GM23338 (cell line): ENCODE results near the gene SNRNP200. TPM values are rescaled to one million over a fixed set of nuclear protein-coding genes. Genes with fewer than 3 reads are reported as not detected.

Source experiments
- ATAC-seq: fragments of 200-7000 bp; cut with Tn5 transposase; 3 replicates; pipeline ENCODE4 v1.9.1; 2020
- DNase-seq: peaks from one replicate; pipeline ENCODE4 v3.0.0-alpha.2; 2015; ENCODE audit warnings: low spot score
- H2AFZ ChIP-seq: fragments of 200-600 bp; sonication (generic); 2 replicates; pipeline ENCODE4 v1.8.0; 2016; ENCODE audit warnings: antibody characterized with exemption, mild to moderate bottlenecking, moderate library complexity
- H3F3A ChIP-seq: fragments of 200-600 bp; sonication (generic); replicated peaks from 2 replicates; pipeline ENCODE4 v1.8.0; 2017; ENCODE audit warnings: antibody characterized with exemption, mixed run types, low read depth
- H3K27ac ChIP-seq: fragments of 200-600 bp; sonication (generic); 2 replicates; pipeline ENCODE4 v1.6.1; 2016; ENCODE audit warnings: low read depth
- H3K27me3 ChIP-seq: fragments of 200-600 bp; sonication (generic); 2 replicates; pipeline ENCODE4 v1.8.0; 2016; ENCODE audit warnings: mild to moderate bottlenecking, mixed run types, moderate library complexity; ENCODE audit not compliant: insufficient read depth
- H3K36me3 ChIP-seq: fragments of 200-600 bp; sonication (generic); 2 replicates; pipeline ENCODE4 v1.8.0; 2016; ENCODE audit warnings: mild to moderate bottlenecking; ENCODE audit not compliant: insufficient read depth
- H3K4me1 ChIP-seq: fragments of 200-600 bp; sonication (generic); 2 replicates; pipeline ENCODE4 v1.8.0; 2016; ENCODE audit warnings: mild to moderate bottlenecking, moderate library complexity; ENCODE audit not compliant: insufficient read depth
- H3K4me2 ChIP-seq: fragments of 200-600 bp; sonication (generic); 2 replicates; pipeline ENCODE4 v1.7.1; 2017; ENCODE audit warnings: mixed run types
- H3K4me3 ChIP-seq: fragments of 200-600 bp; sonication (generic); 2 replicates; pipeline ENCODE4 v1.6.1; 2016; ENCODE audit warnings: mixed run types
- H3K79me2 ChIP-seq: fragments of 200-600 bp; sonication (generic); replicated peaks from 2 replicates; pipeline ENCODE4 v1.8.0; 2017; ENCODE audit warnings: mild to moderate bottlenecking; ENCODE audit not compliant: insufficient read depth
- H3K9me2 ChIP-seq: fragments of 200-600 bp; sonication (generic); 2 replicates; pipeline ENCODE4 v1.8.0; 2017; ENCODE audit not compliant: insufficient read depth
- H4K20me1 ChIP-seq: fragments of 200-600 bp; sonication (generic); replicated peaks from 2 replicates; pipeline ENCODE4 v1.8.0; 2017; ENCODE audit warnings: mild to moderate bottlenecking; ENCODE audit not compliant: insufficient read depth
- H3K27ac Mint-ChIP-seq: 2 replicates; pipeline ENCODE4 v1.8.0; 2020; ENCODE audit warnings: inconsistent platforms, mild to moderate bottlenecking, moderate library complexity, mixed read lengths
- H3K27me3 Mint-ChIP-seq: 3 replicates; pipeline ENCODE4 v1.8.0; 2022; ENCODE audit warnings: low read depth, mild to moderate bottlenecking, moderate library complexity, mixed read lengths, inconsistent platforms; ENCODE audit not compliant: insufficient read depth, poor library complexity
- H3K36me3 Mint-ChIP-seq: 3 replicates; pipeline ENCODE4 v1.8.0; 2021; ENCODE audit warnings: low read depth, mild to moderate bottlenecking, inconsistent platforms, moderate library complexity, mixed read lengths
- H3K4me1 Mint-ChIP-seq: 3 replicates; pipeline ENCODE4 v1.8.0; 2020; ENCODE audit warnings: mild to moderate bottlenecking, inconsistent platforms, mixed read lengths
- H3K4me3 Mint-ChIP-seq: 3 replicates; pipeline ENCODE4 v1.8.0; 2021; ENCODE audit warnings: moderate library complexity, mild to moderate bottlenecking, inconsistent platforms, mixed read lengths
- H3K9me3 Mint-ChIP-seq: 3 replicates; pipeline ENCODE4 v1.8.0; 2020; ENCODE audit warnings: moderate library complexity, mild to moderate bottlenecking, inconsistent platforms, mixed read lengths
- CTCF ChIP-seq, 2 experiments: fragments of 200-600 bp in 1 of 2; sonication (generic) in 1 of 2; conservative IDR thresholded peaks; 2 replicates each; pipeline versions ENCODE4 v1.5.1 to v1.6.1; 2016 to 2017; ENCODE audit warnings: antibody characterized with exemption in 2 of 2, low read depth in 2 of 2, mild to moderate bottlenecking in 2 of 2, moderate library complexity in 1 of 2
- ETS1 ChIP-seq: IDR thresholded peaks from 2 replicates; pipeline ENCODE4 v1.6.1; 2016; ENCODE audit warnings: antibody characterized with exemption
- EZH2 ChIP-seq: fragments of 200-600 bp; sonication (generic); IDR thresholded peaks from one replicate; pipeline ENCODE4 v1.8.0; 2017; ENCODE audit warnings: antibody characterized with exemption, mild to moderate bottlenecking, low read depth; ENCODE audit not compliant: unreplicated experiment
- EZH2phosphoT487 ChIP-seq: fragments of 200-600 bp; sonication (generic); IDR thresholded peaks from one replicate; pipeline ENCODE4 v1.8.1; 2018; ENCODE audit warnings: antibody characterized with exemption; ENCODE audit not compliant: unreplicated experiment
- NANOG ChIP-seq: IDR thresholded peaks from 2 replicates; pipeline ENCODE4 v1.6.1; 2016; ENCODE audit warnings: antibody characterized with exemption, borderline replicate concordance
- POLR2AphosphoS5 ChIP-seq: IDR thresholded peaks from 2 replicates; pipeline ENCODE4 v1.6.1; 2016; ENCODE audit warnings: antibody characterized with exemption, low read depth
- STAT1 ChIP-seq: IDR thresholded peaks from one replicate; pipeline ENCODE4 v1.6.1; 2016; ENCODE audit warnings: antibody characterized with exemption; ENCODE audit not compliant: unreplicated experiment
- ZNF331 ChIP-seq: fragments of 250-450 bp; sonication (Bioruptor Pico); IDR thresholded peaks from 2 replicates; pipeline ENCODE4 v1.5.0; 2020; ENCODE audit warnings: low read depth, mild to moderate bottlenecking, moderate library complexity
- ZNF462 ChIP-seq: fragments of 250-450 bp; sonication (Bioruptor Pico); IDR thresholded peaks from 2 replicates; pipeline ENCODE4 v1.5.0; 2020; ENCODE audit warnings: mild to moderate bottlenecking, moderate library complexity
- polyA plus RNA-seq: library from polyadenylated mRNA; unstranded; fragments of >200 nt; fragmentation: Nextera tagmentation; extraction: Ambion mirVana; gene quantifications from 2 replicates; pipeline ENCODE4 v1.2.1, GENCODE V29; 2016
- total RNA-seq: library from RNA; depleted of rRNA; stranded (reverse); fragments of >200 nt; shearing (Covaris generic); gene quantifications from 2 replicates; pipeline ENCODE4 v1.2.3, GENCODE V29; 2014

The SNRNP200 gene
- total and polyA plus RNA-seq, 2 experiments from 2014 or later, result 70.7 to 179 TPM

GRCh38 chr2:96253006-96253405, 52.3 kb downstream of the SNRNP200 start (continued):
- TF ChIP-seq ZNF462 (no peak), NANOG (no peak), CTCF (conservative IDR thresholded peaks at IDR 0.05; ENCODE audit: low read depth in 2 of 2) (no peak), EZH2phosphoT487 (no peak), POLR2AphosphoS5 (no peak), ETS1 (no peak)

GRCh38 chr2:96252526-96252925, 52.8 kb downstream of the SNRNP200 start:
- no peaks in the 10 kb centered on the region; the same call in 1 of the 2 replicates for H4K20me1 ChIP-seq
- Mint-ChIP-seq H3K4me3 (no peak overlapping the region), H3K27ac (no peak overlapping the region), H3K4me1 (peaks cover 3% of the 10 kb centered on the region; the same call in 1 of the 3 replicates), H3K27me3 (peaks cover 4% of the 10 kb centered on the region), H3K36me3 (peaks cover 25% of the 10 kb centered on the region), H3K9me3 (no peaks in the 10 kb centered on the region)
- no peaks in the 10 kb centered on the region for H3K27me3 ChIP-seq
- no peaks in the 10 kb centered on the region for H3K9me2 ChIP-seq
- H3K4me3 ChIP-seq, result no peak overlapping the region
- H3K27ac ChIP-seq, result no peak overlapping the region
- H3K36me3 ChIP-seq, result peaks cover 8% of the 10 kb centered on the region; the same call in 1 of the 2 replicates
- no peak overlapping the region for H3K4me2 ChIP-seq
- no peaks in the 10 kb centered on the region; the same call in 1 of the 2 replicates for H3K79me2 ChIP-seq
- H3F3A ChIP-seq, result no peaks in the 10 kb centered on the region
- ATAC-seq (no peak), DNase-seq (no peak)
- no peaks in the 10 kb centered on the region for H3K4me1 ChIP-seq
- no peak overlapping the region for H2AFZ ChIP-seq
- TF ChIP-seq EZH2, result no peak
- no peak for TF ChIP-seq ETS1
- TF ChIP-seq ZNF331, result no peak
- no peak for TF ChIP-seq CTCF (conservative IDR thresholded peaks at IDR 0.05; ENCODE audit: low read depth in 2 of 2)
- no peak for TF ChIP-seq STAT1
